ENCODE results near the gene DPP6.
"Not testable (repeated sequence)": the region's sequence is repeated elsewhere in the genome, so short reads cannot be mapped to it uniquely, and the experiment has no call there.

- TF ChIP-seq, protein P1, sequence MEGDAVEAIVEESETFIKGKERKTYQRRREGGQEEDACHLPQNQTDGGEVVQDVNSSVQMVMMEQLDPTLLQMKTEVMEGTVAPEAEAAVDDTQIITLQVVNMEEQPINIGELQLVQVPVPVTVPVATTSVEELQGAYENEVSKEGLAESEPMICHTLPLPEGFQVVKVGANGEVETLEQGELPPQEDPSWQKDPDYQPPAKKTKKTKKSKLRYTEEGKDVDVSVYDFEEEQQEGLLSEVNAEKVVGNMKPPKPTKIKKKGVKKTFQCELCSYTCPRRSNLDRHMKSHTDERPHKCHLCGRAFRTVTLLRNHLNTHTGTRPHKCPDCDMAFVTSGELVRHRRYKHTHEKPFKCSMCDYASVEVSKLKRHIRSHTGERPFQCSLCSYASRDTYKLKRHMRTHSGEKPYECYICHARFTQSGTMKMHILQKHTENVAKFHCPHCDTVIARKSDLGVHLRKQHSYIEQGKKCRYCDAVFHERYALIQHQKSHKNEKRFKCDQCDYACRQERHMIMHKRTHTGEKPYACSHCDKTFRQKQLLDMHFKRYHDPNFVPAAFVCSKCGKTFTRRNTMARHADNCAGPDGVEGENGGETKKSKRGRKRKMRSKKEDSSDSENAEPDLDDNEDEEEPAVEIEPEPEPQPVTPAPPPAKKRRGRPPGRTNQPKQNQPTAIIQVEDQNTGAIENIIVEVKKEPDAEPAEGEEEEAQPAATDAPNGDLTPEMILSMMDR (conservative IDR thresholded peaks at IDR 0.05; ENCODE audit: low read depth, low read length), result not testable (repeated sequence)
- not testable (repeated sequence) for TF ChIP-seq EZH2 (IDR thresholded peaks at IDR 0.05; ENCODE audit: low read length, unreplicated experiment)
These were observed 3.4 kb downstream of the DPP6 start for GRCh38 chr7:154055491-154056106.
